ENCODE measurements around the gene CR1. TPM values are rescaled to one million over a fixed set of nuclear protein-coding genes. Genes with fewer than 3 reads are reported as not detected.

Gene CR1
- total RNA-seq, 1 experiment from 2014 or later, result 0.13 TPM

DNA sequence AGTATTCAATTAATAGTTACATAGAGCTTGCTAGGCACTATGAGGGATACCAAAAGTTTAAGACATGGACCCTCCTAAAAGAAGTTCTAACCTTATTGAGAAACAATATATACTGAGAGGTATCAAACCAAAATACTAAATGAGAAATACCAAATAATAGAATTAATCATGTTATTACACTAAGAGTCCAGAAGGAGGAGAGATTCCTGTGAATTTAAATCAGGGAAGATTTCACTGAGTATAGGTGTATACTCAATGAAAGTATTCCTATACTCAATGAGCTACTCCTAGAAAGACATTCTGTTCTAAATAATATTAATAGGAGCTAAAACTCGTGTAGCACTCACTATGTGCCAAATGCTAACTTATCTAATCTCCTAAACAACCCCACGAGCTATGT, 158.4 kb downstream of the CR1 start:
- no peak for DNase-seq (ENCODE audit: low spot score)
- Mint-ChIP-seq H3K27me3 (ENCODE audit: low read depth) (no peaks in the 10 kb centered on the region), H3K4me1 (peaks cover 24% of the 10 kb centered on the region), H3K4me3 (no peak overlapping the region), H3K9me3 (peaks cover 11% of the 10 kb centered on the region), H3K36me3 (peaks cover 16% of the 10 kb centered on the region), H3K27ac (no peak overlapping the region)
- ChIA-PET CTCF (interaction anchor here (0.8 to 1.0 kb wide), 2 partner anchors 34 to 44 kb away, joined by 4 to 7 read pairs; no protein-coding TSS in a partner anchor), POLR2A (no interaction called here)
- ATAC-seq, result peak; percentile 35
- TF ChIP-seq JAZF1 (CRISPR knock-in tag; IDR thresholded peaks at IDR 0.05) (no peak), EMX1 (CRISPR knock-in tag; IDR thresholded peaks at IDR 0.05) (no peak), CTCF (IDR thresholded peaks at IDR 0.05) (no peak), GTF2I (CRISPR knock-in tag; conservative IDR thresholded peaks at IDR 0.05) (no peak), ZNF532 (CRISPR knock-in tag; IDR thresholded peaks at IDR 0.05; ENCODE audit: borderline replicate concordance) (no peak), MXD4 (CRISPR knock-in tag; IDR thresholded peaks at IDR 0.05; ENCODE audit: borderline replicate concordance) (no peak), ZNF219 (CRISPR knock-in tag; IDR thresholded peaks at IDR 0.05; ENCODE audit: borderline replicate concordance) (no peak)

GRCh38 chr1:207658408-207658807, 162.5 kb downstream of the CR1 start:
- no peaks in the 10 kb centered on the region for H3K27me3 Mint-ChIP-seq (ENCODE audit: low read depth)
- peaks cover 42% of the 10 kb centered on the region for H3K36me3 Mint-ChIP-seq
- no peak for ATAC-seq
- H3K4me3 Mint-ChIP-seq, result no peak overlapping the region
- POLR2A ChIA-PET, result no interaction called here
- DNase-seq (ENCODE audit: low spot score), result no peak
- peaks cover 11% of the 10 kb centered on the region for H3K4me1 Mint-ChIP-seq
- peaks cover 36% of the 10 kb centered on the region for H3K9me3 Mint-ChIP-seq
- CTCF ChIA-PET, result no interaction called here
- no peak overlapping the region for H3K27ac Mint-ChIP-seq
- TF ChIP-seq ATF6 (CRISPR knock-in tag; IDR thresholded peaks at IDR 0.05) (no peak), OVOL2 (CRISPR knock-in tag; IDR thresholded peaks at IDR 0.05; ENCODE audit: borderline replicate concordance) (no peak), ZNF512 (CRISPR knock-in tag; IDR thresholded peaks at IDR 0.05; ENCODE audit: borderline replicate concordance) (no peak), TCF7 (CRISPR knock-in tag; IDR thresholded peaks at IDR 0.05; ENCODE audit: low read depth) (no peak), CBFB (CRISPR knock-in tag; IDR thresholded peaks at IDR 0.05; ENCODE audit: low read depth) (no peak), GRHL2 (CRISPR knock-in tag; IDR thresholded peaks at IDR 0.05; ENCODE audit: insufficient replicate concordance, severe bottlenecking) (no peak), IRF2 (CRISPR knock-in tag; IDR thresholded peaks at IDR 0.05; ENCODE audit: borderline replicate concordance, low read depth) (no peak), NFATC4 (CRISPR knock-in tag; IDR thresholded peaks at IDR 0.05) (no peak), ZNF317 (CRISPR knock-in tag; IDR thresholded peaks at IDR 0.05; ENCODE audit: borderline replicate concordance, low read depth) (no peak), GTF2I (CRISPR knock-in tag; conservative IDR thresholded peaks at IDR 0.05) (no peak), TP53 (CRISPR knock-in tag; IDR thresholded peaks at IDR 0.05) (no peak), EMX1 (CRISPR knock-in tag; IDR thresholded peaks at IDR 0.05) (no peak), MYBL2 (CRISPR knock-in tag; IDR thresholded peaks at IDR 0.05) (no peak), SMAD4 (CRISPR knock-in tag; IDR thresholded peaks at IDR 0.05) (no peak), ZNF671 (CRISPR knock-in tag; IDR thresholded peaks at IDR 0.05) (no peak), AFF4 (CRISPR knock-in tag; IDR thresholded peaks at IDR 0.05; ENCODE audit: borderline replicate concordance) (no peak), JAZF1 (CRISPR knock-in tag; IDR thresholded peaks at IDR 0.05) (no peak)
- TF ChIP-seq, protein P1, sequence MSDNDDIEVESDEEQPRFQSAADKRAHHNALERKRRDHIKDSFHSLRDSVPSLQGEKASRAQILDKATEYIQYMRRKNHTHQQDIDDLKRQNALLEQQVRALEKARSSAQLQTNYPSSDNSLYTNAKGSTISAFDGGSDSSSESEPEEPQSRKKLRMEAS (CRISPR knock-in tag; IDR thresholded peaks at IDR 0.05), result no peak

All from WTC11 (cell line).